Putamen (tissue), 1 donor: Measurements from ENCODE around the gene TP53AIP1.

Experiments
- DNase-seq: peaks from one replicate; pipeline ENCODE4 v3.0.0-alpha.2; 2016; ENCODE audit warnings: low spot score

Gene TP53AIP1

GRCh38 chr11:128889657-128890213 lies 52.9 kb downstream of the TP53AIP1 start:
- DNase-seq = no peak

- no peak for DNase-seq
These were observed 54.4 kb downstream of the TP53AIP1 start for GRCh38 chr11:128888034-128888985.

GRCh38 chr11:128886406-128887124 lies 56.1 kb downstream of the TP53AIP1 start:
- DNase-seq = no peak
